ENCODE measurements around the gene INTS3. TPM values are rescaled to one million over a fixed set of nuclear protein-coding genes. Genes with fewer than 3 reads are reported as not detected.
A peak's percentile ranks its signal among the peaks of the same experiment; 100 is the strongest.
"Not testable (repeated sequence)": the region's sequence is repeated elsewhere in the genome, so short reads cannot be mapped to it uniquely, and the experiment has no call there.

INTS3 gene
- polyA plus RNA-seq, 12 donors, result 34.5 to 239 (median 37.6) TPM

DNA sequence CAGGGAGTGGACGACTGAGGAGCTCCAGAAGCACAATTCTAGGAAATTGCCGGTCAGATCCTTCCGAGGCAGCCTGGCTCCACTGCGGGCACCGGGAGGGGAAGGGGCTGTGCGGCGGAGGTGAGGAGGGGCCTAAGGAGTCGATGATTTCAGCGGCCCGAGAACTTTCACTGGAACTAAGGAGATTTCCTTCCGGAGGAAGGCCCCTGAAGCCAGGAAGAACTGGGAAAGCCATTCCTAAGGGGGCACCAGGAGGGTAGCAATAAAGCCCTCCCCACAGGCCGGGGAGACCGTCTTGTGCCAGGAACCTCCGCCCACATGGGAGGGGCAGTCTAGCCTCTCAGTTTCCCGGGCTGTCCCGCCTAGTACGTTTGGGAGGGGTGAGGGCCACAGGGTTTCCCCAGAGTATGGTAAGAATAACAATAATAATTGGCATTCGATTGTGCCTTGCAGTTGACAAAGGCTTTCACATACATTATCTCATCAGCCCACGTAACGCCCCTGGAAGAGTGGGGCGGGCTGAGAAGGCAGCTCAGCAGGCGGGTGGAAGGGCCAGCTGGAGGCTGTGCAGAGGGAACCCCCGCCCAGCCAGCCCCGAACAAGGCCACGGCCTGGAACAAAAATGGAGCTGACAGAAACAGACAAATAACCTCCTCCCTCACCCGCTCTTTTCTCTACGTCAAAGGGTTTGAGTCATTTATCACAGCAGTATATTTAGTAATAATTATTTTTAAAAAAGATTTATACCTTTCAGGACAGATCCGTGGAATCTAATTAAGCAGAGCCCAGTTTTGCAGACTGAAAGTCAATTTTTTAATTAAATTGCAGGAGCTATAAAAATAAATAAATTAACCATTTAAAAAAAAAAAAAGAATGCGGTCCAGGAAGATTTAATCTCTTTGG lies 29.6 kb upstream of the INTS3 start:
- DNase-seq, result peak; percentile 52

DNA sequence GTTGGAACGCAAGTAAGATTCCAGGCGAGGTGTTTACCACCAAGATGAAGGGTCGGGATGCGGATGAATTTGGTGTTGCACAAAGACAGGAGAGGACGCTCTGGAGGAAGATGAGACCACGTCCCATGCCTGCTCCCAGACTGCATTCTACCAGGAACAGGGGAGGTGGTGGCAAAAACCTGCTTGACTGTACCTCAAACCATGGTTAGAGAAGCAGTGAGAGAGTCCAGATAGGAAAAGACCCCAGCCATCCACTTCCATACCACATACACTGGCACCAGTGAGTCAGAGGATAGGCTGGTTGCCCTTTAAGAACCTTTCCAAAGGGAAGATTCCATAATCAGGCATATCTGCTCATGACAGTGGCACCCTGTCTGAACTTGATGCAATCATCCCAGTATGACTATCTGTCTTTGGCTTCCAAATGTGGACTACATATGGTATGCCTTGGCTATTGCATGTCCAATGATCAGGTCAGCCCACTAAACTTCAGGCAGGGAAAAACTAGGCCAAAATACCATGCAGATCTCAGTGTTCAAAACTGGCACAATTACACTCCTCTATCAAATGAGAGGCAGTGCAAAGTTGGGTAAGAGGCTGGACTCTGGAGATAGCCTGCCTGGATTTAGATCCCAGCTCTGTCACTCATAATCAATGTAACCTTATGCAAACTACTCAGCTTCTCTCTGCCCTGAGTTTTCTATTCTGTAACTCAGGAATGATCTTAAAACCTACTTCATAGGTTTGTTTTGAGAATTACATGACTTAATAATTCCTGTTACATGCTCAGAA lies 28.7 kb upstream of the INTS3 start:
- DNase-seq, result no peak

DNA sequence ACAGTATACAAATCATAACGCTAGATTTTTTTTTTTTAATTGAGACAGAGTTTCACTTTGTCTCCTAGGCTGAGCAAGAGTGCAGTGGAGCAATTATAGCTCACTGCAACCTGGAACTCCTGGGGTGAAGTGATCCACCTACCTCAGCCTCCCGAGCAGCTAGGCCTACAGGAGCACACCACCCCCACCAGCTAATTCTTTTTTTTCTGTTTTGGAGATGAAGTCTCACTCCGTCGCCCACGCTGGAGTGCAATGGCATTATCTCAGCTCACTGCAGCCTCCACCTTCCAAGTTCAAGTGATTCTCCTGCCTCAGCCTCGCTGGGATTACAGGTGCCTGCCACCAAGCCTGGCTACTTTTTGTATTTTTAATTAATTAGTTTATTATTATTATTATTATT lies 28.1 kb upstream of the INTS3 start:
- no peak for DNase-seq

DNA sequence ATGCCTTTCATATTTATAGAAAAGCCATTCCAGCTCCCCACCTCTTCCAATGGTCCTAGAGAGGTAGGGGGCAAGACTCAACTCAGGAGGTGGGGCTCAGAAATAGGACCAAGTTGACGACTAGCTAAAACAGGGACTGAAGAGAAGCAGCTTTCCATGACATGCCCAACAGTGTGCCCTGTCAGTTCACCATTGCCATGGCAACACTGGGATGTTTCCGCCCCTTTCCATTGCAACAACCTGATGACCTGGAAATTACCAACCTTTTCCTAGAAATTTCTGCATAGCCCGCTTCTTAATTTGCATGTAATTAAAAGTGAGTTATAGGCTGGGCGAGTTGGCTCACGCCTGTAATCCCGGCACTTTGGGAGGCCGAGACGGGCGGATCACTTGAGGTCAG lies 22.4 kb upstream of the INTS3 start:
- DNase-seq, result no peak

DNA sequence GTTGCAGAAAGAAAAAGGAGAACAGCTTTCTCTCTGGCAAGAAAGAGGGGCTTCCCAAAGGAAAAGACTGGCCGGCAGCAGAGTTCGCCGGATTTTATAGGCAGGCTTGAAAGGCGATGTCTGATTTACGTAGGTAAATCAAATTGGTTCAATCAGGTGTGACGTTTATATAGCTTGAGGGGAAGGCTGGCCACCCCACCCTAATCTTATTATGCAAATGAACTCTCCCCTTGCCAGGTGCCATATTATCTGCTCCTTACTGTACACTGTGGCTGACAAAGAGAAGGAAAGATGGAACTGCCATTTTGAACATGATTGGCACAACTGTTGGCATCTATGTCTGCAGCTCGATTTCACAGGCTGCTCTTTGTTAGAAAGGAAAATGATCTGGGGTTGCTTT lies 16.8 kb upstream of the INTS3 start:
- DNase-seq, result no peak

DNA sequence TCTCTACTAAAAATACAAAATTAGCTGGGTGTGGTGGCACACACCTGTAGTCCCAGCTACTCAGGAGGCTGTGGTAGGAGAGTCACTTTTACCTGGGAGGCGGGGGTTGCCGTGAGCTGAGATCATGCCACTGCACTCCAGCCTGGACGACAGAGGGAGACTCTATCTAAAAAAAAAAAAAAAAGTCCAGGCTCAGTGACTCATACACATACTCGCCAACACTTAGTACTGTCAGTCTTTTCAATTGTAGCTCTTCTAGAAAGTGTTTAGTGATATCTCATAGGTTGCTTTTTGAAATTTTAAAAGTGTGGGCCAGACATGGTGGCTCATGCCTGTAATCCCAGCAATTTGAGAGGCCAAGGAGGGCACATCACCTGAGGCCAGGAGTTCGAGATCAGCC lies 11.6 kb upstream of the INTS3 start:
- DNase-seq, result not testable (repeated sequence)

DNA sequence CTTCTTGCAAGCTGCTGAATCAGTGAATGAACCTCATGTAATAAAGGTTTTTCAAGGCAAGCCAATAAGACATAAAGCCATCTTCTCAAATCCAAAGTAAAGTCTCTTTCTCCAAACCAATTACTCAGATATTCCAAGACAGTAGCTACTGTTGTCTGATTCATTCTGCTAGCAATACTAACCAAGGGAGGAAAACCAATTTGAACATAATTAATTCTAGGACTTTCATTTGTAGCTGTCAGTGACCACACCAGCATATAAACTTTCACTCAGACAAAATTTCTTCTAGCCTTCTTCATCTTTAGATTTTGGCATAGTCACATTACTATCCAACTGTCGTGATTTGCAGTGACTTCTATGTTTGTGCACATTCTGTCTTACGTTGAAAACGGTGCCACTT lies 10.5 kb upstream of the INTS3 start:
- no peak for DNase-seq

DNA sequence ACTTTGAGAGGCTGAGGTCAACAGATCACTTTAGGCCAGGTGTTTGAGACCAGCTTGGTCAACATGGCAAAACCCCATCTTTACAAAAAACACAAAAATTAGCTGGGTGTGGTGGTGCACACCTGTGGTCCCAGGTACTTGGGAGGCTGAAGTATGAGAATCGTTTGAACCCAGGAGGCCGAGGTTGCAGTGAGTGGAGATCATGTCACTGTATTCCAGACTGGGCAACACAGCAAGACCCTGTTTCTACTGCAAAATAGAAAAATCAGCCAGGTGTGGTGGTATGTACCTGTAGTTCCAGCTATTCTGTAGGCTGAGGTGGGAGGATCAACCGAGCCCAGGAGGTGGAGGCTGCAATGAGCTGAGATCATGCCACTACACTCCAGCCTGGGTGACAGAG lies 4.2 kb upstream of the INTS3 start:
- no peak for DNase-seq

DNA sequence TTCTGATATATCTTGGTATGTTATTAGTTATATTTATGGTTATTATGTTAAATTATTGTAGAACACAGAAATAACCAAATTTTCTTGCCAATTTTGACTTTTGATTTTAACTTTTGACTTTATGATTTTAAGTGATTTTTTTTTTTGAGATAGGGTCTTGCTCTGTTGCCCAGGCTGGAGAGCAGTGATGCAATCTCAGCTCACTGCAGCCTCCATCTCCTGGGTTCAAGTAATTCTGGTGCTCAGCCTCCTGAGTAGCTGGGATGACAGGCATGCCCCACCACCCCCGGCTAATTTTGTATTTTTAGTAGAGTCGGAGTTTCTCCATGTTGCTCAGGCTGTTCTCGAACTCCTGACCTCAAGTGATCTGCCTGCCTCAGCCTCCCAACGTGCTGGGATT lies 3.2 kb upstream of the INTS3 start:
- not testable (repeated sequence) for DNase-seq

DNA sequence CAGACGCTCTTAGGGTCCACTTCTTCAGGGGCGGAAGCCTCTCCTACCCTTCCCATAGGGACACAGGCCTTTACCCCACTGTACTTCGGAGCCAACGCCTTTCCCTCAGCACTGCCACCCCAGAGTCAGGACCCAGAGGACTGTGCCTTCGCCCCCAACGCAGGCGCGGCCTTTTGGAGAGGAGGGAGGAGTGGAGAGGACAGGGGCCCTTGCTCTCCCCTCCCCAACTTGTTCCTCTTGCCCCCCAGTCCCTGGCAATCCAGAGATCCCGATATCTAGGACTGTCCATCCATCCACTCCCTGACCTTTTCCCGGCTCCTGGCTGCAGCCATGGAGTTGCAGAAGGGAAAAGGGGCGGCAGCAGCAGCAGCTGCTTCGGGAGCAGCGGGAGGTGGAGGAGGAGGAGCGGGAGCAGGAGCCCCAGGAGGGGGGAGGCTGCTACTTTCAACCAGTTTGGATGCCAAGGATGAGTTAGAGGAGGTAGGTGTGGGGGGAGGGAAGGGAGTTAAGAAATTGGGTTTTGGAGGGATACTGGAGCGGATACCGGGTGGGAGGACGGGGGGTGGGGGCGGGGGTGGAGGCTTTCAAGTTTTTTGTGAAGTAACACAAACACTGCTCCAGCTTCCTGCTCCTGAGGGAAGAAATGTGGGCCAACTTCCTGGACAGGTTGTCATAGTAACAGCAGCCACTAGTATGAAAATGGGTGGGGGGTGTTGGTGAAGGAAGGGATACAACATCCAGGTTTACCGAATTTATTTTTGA lies 636 bp downstream of the INTS3 start:
- peak; percentile 57 for DNase-seq

DNA sequence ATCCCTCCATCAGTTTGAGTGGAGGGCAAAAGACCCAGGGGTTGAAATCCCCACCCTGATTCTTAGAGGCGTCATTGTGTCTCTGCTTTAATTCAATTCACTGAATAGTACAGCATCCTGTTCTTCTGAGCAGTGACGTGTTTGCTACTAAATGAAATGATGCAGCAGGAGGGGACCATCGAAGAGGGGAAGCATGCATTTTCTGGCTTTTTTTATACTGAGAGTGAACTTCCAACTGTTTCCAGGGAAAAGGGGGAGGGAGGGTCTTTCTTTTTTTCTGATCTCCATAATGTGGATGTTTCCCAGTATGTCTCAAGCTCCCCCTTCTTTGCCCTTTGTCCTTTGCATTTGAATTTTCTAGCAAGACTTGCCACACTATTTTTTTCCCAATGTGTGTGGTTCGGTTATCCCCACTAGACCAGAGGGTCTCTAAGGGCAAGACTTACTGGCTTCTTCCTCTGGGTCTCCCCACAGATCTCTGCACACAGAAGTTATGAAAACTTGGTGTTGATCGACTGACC lies 2.7 kb downstream of the INTS3 start:
- DNase-seq, result no peak

DNA sequence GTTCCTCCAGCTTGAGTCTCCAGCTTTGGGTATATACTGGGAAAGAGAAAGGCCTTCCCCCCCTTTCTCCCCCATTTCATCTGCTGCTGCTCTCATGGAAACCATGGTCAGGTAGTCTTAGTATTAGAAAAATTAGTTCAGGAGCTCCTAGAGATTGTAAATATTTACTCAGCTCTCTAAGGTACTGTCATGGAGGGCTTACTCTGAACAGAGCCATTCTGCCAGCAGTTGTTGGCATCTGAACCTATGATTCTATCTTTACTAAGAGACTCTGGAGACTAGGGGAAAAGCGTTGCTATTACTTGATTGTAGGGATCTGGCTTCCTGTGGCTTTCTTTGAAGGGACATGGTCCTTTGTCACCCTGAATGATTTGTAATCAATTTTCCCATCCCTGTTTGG lies 6.1 kb downstream of the INTS3 start:
- no peak for DNase-seq

DNA sequence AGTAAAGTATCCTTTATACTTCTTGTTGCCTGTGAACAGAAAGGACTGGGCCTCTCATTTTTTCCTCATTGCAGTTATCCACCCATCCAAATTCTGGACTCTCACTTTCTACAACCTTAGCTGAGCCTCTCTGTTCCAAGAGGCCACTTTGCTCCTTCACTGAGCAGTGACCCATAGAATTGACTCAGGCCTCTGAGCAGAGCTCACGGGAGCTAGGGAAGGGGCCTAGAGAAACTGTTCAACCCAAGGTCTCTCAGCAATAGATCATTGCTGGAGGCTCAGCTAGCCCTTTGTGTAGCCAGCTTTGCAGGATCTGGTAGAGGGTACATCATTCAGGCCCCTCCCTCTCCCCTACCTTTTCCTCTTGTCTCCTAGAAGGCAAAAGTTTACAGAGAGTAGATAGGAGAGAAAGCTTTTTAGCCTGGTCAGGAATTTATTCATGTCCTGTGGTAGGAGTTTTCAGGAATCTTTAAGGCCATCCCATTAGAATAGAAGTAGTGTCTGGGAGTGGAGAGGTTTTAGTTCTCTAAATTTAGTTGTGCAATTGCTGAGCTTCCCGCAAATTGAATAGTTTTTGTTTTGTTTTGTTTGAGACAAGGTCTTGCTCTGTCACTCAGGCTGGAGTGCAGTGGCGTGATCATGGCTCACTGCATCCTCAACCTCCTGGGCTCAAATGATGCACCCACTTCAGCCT lies 6.7 kb downstream of the INTS3 start:
- no peak for DNase-seq

DNA sequence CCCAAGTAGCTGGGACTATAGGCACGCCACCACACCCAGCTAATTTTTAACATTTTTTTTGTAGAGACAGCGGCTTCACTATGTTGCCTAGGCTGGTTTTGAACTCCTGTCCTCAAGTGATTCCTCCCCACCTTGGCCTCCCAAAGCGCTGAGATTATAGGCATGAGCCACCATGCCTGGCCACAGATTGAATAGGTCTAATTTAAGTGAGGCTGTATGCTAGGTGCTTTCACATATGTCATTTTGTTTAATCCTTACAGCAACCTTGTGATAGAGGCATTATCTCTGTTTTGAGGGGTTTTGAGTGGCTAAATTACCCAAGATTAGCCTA lies 7.2 kb downstream of the INTS3 start:
- no peak for DNase-seq

DNA sequence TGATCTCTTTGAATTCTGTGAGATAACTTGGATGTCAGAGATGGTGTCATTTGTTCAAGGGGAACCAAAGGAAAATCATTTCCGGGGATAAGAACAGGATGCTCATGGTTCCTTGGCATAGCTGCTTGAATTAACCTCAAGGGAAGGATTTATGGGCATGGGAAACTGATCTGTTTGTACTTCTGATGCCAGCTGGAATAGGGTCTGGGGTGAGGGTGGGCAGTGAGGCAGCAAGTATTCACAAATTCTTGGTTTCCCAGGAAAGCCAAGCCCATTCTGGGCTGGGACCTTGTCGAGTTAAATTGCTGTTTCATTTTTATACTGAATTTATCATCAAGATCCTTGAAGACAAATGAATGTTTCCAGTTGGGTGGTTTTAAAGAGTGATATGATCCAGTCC lies 14.1 kb downstream of the INTS3 start:
- no peak for DNase-seq

DNA sequence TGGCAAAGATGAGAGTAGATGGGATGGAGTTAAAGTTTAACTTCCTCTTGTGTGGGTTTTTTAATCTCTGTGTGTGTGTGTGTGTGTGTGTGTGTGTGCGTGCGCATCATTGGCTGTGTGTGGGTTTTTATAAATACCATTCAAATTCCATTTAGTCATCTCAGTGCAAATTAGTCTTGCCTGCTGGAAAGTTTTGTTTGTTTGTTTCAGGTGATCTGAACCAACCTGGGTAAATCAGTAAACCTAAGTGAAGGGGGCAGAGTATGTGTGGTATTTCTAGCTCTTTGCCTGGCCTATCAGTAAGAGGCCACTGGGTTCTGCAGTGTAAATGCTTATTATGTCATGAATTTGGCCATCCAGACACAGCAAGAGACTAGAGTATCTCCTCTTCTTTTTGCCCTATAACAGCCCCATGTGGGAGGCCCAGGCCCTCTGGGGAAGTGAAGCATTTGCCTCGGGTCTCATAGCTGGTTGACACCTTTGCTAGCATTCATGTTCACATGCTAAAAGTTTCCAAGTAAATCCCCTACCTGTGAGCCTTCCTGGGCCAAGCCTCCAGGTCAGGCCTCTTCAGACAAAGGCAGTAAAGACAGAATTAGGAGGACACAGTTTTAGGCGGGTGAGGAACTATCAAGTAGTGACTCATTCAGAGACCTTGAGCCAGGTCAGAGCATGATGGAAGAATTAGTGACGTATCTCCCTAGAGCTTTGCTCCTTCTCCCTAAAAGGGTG lies 14.7 kb downstream of the INTS3 start:
- no peak for DNase-seq

DNA sequence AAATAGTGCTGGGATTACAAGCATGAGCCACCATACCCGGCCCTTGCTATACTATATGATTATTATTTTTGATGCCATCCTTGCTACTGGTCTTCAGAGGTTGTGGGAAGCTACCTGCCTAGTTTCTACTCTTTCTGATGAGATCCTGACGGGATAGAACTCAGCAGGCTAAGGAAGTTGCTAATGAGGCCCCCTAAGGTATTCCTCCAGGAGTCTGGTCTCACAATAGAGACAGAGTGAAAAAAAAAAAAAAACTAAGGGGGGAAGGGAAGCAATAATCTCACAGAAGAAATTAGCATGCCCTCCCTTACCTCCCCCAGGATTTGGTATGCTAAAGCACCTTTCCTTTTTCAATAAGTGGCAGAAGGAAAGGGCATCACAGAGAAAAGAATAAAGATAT lies 17.6 kb downstream of the INTS3 start:
- no peak for DNase-seq

DNA sequence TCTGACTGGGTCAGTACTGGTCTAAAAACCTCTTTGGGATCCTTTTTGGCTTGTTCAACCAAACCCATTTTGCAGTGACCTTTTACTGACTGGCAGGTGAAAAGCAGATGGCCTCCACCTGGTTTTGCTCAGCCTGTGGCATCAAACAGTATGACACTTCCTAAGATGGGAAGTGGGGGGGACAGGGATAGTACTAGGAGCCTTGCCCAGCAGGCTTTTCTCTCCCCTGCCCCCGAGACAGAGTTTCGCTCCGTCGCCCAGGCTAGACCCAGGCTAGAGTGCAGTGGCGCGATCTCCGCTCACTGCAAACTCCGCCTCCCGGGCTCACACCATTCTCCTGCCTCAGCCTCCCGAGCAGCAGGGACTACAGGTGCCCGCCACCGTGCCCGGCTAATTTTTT lies 18.3 kb downstream of the INTS3 start:
- DNase-seq, result no peak

DNA sequence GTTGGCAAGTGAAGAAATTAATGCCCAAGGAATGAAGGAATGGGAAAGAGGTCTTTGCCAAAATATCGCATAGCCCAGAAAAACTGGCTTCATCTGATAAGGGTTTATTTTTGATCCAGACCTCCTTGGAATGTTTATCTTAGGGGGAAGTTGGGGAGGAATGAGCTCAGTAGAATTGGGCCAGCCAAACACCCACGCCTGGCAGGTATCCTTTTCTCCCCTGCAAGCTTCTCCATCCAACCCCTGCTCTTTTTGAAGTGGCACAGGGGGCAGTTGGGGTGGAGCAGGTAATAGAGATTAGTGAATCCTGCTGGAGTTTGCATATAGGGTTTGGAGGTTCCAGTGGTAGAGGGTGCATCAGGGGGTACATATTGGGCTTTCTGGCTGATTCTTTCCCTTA lies 21.1 kb downstream of the INTS3 start:
- DNase-seq, result no peak

DNA sequence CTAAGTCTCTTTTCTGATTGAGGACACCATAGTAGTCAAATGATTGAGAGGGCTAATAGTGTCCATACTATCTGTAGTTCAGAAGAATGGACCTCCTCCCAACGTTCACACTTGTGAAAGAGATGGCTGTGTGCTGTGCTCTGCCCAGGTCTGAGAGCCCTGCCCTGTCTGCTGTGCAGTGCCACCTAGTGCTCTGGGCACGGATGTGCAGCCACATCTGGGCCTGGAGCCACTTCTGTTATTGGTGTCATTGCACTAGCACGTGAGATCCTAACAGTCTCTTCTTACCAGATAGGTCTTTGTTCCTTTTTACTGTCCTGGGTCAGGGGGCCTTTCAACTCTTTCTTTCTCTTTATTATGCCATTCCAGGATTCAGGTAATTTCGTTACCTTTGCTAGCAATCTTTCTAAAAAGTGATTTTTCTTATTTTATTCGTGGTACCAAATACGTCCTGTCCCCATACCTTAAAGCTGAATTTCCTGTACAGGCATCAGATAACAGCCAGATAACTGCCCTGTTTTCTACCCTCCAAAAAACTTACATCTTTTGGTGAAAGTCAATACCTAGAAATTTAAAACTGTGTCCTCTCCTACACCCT lies 21.7 kb downstream of the INTS3 start:
- peak; percentile 76 for DNase-seq

All from muscle of arm (tissue), 12 donors.